ENCODE results near the gene EPB41L1.
"Not testable (repeated sequence)": the region's sequence is repeated elsewhere in the genome, so short reads cannot be mapped to it uniquely, and the experiment has no call there.

EPB41L1 gene

GRCh38 chr20:36126836-36127527 is 27.6 kb upstream of the EPB41L1 start:
- no peak for DNase-seq

- DNase-seq = no peak
Observed at GRCh38 chr20:36128463-36129159, 25.9 kb upstream of the EPB41L1 start.

- no peak for DNase-seq
Observed at GRCh38 chr20:36129160-36129543, 25.4 kb upstream of the EPB41L1 start.

- DNase-seq = no peak
Observed at GRCh38 chr20:36130390-36130789, 24.1 kb upstream of the EPB41L1 start.

- no peak for DNase-seq
Observed at GRCh38 chr20:36132802-36133211, 21.7 kb upstream of the EPB41L1 start.

- DNase-seq = no peak
Observed at GRCh38 chr20:36133821-36134220, 20.7 kb upstream of the EPB41L1 start.

GRCh38 chr20:36135159-36135558 is 19.4 kb upstream of the EPB41L1 start:
- DNase-seq = no peak

GRCh38 chr20:36135821-36136220 is 18.7 kb upstream of the EPB41L1 start:
- no peak for DNase-seq

- DNase-seq = not testable (repeated sequence)
Observed at GRCh38 chr20:36137313-36137712, 17.2 kb upstream of the EPB41L1 start.

GRCh38 chr20:36141310-36141709 is 13.2 kb upstream of the EPB41L1 start:
- DNase-seq = no peak

- DNase-seq = no peak
Observed at GRCh38 chr20:36144336-36144735, 10.2 kb upstream of the EPB41L1 start.

- no peak for DNase-seq
Observed at GRCh38 chr20:36145877-36146707, 8.4 kb upstream of the EPB41L1 start.

GRCh38 chr20:36147690-36148089 is 6.8 kb upstream of the EPB41L1 start:
- no peak for DNase-seq

GRCh38 chr20:36148439-36148838 is 6.1 kb upstream of the EPB41L1 start:
- no peak for DNase-seq

GRCh38 chr20:36149012-36149411 is 5.5 kb upstream of the EPB41L1 start:
- DNase-seq = no peak

- no peak for DNase-seq
Observed at GRCh38 chr20:36149469-36149868, 5.1 kb upstream of the EPB41L1 start.

GRCh38 chr20:36150489-36150846 is 4.1 kb upstream of the EPB41L1 start:
- DNase-seq = no peak

GRCh38 chr20:36150847-36151539 is 3.5 kb upstream of the EPB41L1 start:
- no peak for DNase-seq

GRCh38 chr20:36152261-36152660 is 2.3 kb upstream of the EPB41L1 start:
- DNase-seq = no peak

- DNase-seq = no peak
Observed at GRCh38 chr20:36153204-36153603, 1.3 kb upstream of the EPB41L1 start.

GRCh38 chr20:36153736-36154699 is 522 bp upstream of the EPB41L1 start:
- DNase-seq = no peak

- DNase-seq = no peak
Observed at GRCh38 chr20:36155629-36155971, 1.1 kb downstream of the EPB41L1 start.
